ENCODE measurements around the gene DPAGT1.

GRCh38 chr11:119061256-119061655, 40.4 kb downstream of the DPAGT1 start:
- TF ChIP-seq GATA3 (IDR thresholded peaks at IDR 0.05; ENCODE audit: low read depth, low read length) (no peak), GATA2 (IDR thresholded peaks at IDR 0.05; ENCODE audit: low read depth, low read length) (no peak)
